HG02798 (cell line): ENCODE data around the gene KCNJ6.
"Not testable (repeated sequence)": the region's sequence is repeated elsewhere in the genome, so short reads cannot be mapped to it uniquely, and the experiment has no call there.

Source experiments
- ATAC-seq: cut with Tn5 transposase; IDR thresholded peaks from one replicate; pipeline ENCODE4 v1.9.1; 2021; ENCODE audit warnings: mild to moderate bottlenecking; ENCODE audit not compliant: unreplicated experiment, poor library complexity

KCNJ6 gene

GRCh38 chr21:37695111-37695510 lies 221.1 kb downstream of the KCNJ6 start:
- no peak for ATAC-seq

- ATAC-seq = no peak
Observed at GRCh38 chr21:37688952-37689659, 227.2 kb downstream of the KCNJ6 start.

GRCh38 chr21:37686991-37687810 lies 229.1 kb downstream of the KCNJ6 start:
- ATAC-seq = no peak

- ATAC-seq = no peak
Observed at GRCh38 chr21:37684547-37684946, 231.7 kb downstream of the KCNJ6 start.

GRCh38 chr21:37684115-37684493 lies 232.2 kb downstream of the KCNJ6 start:
- no peak for ATAC-seq

- no peak for ATAC-seq
Observed at GRCh38 chr21:37683396-37684114, 232.7 kb downstream of the KCNJ6 start.

GRCh38 chr21:37682966-37683365 lies 233.3 kb downstream of the KCNJ6 start:
- ATAC-seq = no peak

- no peak for ATAC-seq
Observed at GRCh38 chr21:37677006-37677405, 239.3 kb downstream of the KCNJ6 start.

- ATAC-seq = peak; percentile 54
Observed at GRCh38 chr21:37675202-37675801, 241.0 kb downstream of the KCNJ6 start.

GRCh38 chr21:37673801-37674575 lies 242.3 kb downstream of the KCNJ6 start:
- ATAC-seq = no peak

- ATAC-seq = no peak
Observed at GRCh38 chr21:37671381-37671780, 244.9 kb downstream of the KCNJ6 start.

GRCh38 chr21:37670883-37671282 lies 245.4 kb downstream of the KCNJ6 start:
- ATAC-seq = no peak

GRCh38 chr21:37669249-37669648 lies 247.0 kb downstream of the KCNJ6 start:
- no peak for ATAC-seq

- ATAC-seq = no peak
Observed at GRCh38 chr21:37668462-37669239, 247.6 kb downstream of the KCNJ6 start.

GRCh38 chr21:37667380-37667779 lies 248.9 kb downstream of the KCNJ6 start:
- ATAC-seq = no peak

GRCh38 chr21:37665230-37666024 lies 250.8 kb downstream of the KCNJ6 start:
- ATAC-seq = no peak

- not testable (repeated sequence) for ATAC-seq
Observed at GRCh38 chr21:37662227-37662626, 254.0 kb downstream of the KCNJ6 start.

- no peak for ATAC-seq
Observed at GRCh38 chr21:37660709-37661108, 255.5 kb downstream of the KCNJ6 start.
